ENCODE data around the gene AMMECR1L.

DNA sequence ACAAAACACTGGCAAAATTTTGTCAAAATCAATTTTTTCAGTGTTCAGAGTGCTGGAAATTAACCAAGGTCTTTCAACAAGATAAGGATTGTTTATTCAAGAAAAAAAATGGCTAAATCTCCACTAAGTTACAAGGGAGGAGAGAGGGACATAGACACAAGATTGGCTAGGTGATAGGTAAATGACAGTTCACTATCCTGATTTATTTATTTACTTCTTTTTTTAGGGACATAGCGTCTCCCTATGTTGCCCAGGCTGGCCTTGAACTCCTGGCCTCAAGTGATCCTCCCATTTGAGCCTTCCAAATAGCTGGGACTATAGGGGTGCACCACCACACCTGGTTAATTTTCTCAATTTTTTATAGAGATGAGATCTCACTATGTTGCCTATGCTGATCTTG lies 71.1 kb downstream of the AMMECR1L start:
- TF ChIP-seq CTCF (IDR thresholded peaks at IDR 0.05): no peak
- TF ChIP-seq POLR2A (IDR thresholded peaks at IDR 0.05): no peak
